ENCODE data around the gene KANTR. TPM values are rescaled to one million over a fixed set of nuclear protein-coding genes. Genes with fewer than 3 reads are reported as not detected.

KANTR gene
- total RNA-seq, 4 donors from 2014 or later, result 16.2 to 81.3 (median 28.6) TPM

DNA sequence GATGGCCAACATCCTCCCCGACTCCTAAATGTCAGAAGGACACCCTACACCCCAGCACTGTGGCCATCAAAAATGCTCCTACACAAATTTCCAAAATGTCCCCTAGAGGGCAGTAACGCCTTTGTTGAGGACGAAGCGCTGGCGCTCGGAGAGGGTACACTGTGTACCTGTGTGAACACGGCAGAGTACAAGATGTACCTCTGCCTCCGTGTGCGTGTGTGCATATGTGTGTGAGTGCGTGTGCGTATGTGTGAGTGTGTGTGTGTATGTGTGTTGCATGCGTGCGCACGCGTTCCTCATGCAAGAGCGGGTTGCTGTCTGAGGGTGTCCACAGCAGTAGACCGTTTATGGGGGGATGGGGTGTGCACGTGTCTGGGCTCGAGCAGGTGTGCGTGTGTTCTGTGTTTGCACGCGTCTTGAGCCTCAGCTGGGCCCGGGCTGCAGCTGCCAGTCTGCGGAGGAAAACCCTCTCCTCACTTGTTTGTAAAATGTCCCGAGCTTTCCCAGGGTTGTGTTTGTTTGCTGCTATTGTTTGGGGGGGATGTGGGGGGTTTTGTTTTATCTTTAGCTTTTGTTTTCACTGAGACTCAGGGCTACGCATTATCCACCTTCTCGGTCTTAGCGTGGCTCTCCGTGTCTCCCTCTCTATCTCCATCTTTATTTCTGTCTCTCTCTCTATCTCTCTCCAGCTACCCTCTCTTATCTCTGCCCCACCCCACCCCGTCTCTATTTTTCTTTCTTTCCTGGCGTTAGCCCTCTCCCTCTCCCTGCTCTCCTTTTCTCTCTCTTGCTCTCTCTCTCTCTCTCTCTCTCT lies 22.1 kb upstream of the KANTR start:
- H3K4me1 ChIP-seq, result peaks cover 7% of the 10 kb centered on the region
- no peaks in the 10 kb centered on the region for H3K9me3 ChIP-seq
- peak overlapping the region; percentile 64 for H3K27ac ChIP-seq
- TF ChIP-seq EP300 (IDR thresholded peaks at IDR 0.05), result peak; percentile 99
- TF ChIP-seq, protein P1, sequence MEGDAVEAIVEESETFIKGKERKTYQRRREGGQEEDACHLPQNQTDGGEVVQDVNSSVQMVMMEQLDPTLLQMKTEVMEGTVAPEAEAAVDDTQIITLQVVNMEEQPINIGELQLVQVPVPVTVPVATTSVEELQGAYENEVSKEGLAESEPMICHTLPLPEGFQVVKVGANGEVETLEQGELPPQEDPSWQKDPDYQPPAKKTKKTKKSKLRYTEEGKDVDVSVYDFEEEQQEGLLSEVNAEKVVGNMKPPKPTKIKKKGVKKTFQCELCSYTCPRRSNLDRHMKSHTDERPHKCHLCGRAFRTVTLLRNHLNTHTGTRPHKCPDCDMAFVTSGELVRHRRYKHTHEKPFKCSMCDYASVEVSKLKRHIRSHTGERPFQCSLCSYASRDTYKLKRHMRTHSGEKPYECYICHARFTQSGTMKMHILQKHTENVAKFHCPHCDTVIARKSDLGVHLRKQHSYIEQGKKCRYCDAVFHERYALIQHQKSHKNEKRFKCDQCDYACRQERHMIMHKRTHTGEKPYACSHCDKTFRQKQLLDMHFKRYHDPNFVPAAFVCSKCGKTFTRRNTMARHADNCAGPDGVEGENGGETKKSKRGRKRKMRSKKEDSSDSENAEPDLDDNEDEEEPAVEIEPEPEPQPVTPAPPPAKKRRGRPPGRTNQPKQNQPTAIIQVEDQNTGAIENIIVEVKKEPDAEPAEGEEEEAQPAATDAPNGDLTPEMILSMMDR (IDR thresholded peaks at IDR 0.05), result peak; percentile 41 to 60
- peak in 2 of 3 donors; percentile 89 to 100 for TF ChIP-seq POLR2AphosphoS5 (IDR thresholded peaks at IDR 0.05)
- no peak for TF ChIP-seq POLR2A (IDR thresholded peaks at IDR 0.05)
- WGBS, result 16% methylated on average over 31 of the region's 31 CpGs
- H3K27me3 ChIP-seq, result no peaks in the 10 kb centered on the region
- peak; percentile 75 to 83 for DNase-seq (ENCODE audit: low spot score in 2 of 2)
- peak overlapping the region; percentile 33 for H3K4me3 ChIP-seq
- H3K36me3 ChIP-seq, result no peaks in the 10 kb centered on the region

DNA sequence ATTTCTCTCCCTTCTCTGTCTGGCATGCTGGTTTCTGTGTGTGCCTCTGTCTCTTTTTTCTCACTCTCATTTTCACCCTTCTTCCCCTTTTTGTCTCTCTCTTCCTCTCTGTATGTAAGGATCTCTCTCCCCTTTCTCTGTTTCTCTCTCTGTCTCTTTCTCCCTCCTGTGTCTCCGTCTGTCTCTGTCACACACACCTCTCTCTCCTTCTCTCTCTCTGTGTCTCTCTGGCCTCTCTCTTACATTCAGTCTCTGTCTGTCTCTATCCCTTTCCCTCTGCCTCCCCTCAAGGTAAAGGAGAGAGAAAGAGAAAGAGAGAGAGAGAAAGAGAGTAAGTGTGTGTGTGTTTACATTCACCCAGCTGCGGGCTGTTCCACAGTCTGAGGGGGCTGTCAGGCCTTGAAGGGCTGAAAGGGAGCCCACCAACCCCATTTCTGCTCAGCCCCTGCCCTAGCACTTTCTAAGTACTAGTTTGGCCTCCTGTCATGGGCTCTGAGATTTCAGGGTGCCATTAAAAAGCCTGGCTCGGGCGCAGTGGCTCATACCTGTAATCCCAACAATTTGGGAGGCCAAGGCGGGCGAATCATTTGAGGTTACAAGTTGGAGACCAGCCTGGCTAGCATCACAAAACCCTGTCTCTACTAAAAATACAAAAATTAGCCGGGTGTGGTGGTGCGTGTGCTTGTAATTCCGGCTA lies 21.4 kb upstream of the KANTR start:
- H3K27me3 ChIP-seq, result no peaks in the 10 kb centered on the region
- H3K9me3 ChIP-seq, result no peaks in the 10 kb centered on the region
- TF ChIP-seq POLR2AphosphoS5 (IDR thresholded peaks at IDR 0.05) (no peak), POLR2A (IDR thresholded peaks at IDR 0.05) (no peak), EP300 (IDR thresholded peaks at IDR 0.05) (no peak)
- TF ChIP-seq, protein P1 (IDR thresholded peaks at IDR 0.05), result no peak
- peak; percentile 44 to 45 for DNase-seq (ENCODE audit: low spot score in 2 of 2)
- H3K4me1 ChIP-seq, result peaks cover 7% of the 10 kb centered on the region
- H3K4me3 ChIP-seq, result peak overlapping the region; percentile 33
- WGBS, result 64% methylated on average over 9 of the region's 9 CpGs
- H3K36me3 ChIP-seq, result no peaks in the 10 kb centered on the region
- peak overlapping the region; percentile 64 for H3K27ac ChIP-seq

DNA sequence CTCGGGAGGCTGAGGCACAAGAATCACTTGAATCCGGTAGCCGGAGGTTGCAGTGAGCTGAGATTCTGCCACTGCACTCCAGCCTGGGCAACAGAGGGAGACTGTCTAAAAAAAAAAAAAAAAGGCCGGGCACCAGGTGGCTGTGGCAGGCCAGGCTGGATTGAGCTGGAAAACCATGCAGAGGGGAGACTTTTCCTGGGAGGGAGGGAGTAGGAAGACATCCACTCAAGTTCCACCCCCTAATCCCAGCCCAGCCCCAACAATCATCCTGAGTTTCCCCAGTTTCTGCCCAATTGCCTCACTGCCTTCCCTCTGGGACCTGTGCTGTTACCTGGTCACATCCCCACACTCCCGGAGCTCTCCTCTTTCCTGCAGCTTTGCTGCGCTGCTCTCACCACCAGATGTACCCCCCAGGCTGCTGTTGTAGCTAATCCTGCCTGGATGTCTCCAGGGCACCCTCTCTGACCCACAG lies 20.8 kb upstream of the KANTR start:
- H3K4me3 ChIP-seq, result no peak overlapping the region
- H3K36me3 ChIP-seq, result no peaks in the 10 kb centered on the region
- no peaks in the 10 kb centered on the region for H3K27me3 ChIP-seq
- no peaks in the 10 kb centered on the region for H3K9me3 ChIP-seq
- H3K4me1 ChIP-seq, result peaks cover 7% of the 10 kb centered on the region
- peak; percentile 38 to 63 for DNase-seq (ENCODE audit: low spot score in 2 of 2)
- TF ChIP-seq EP300 (IDR thresholded peaks at IDR 0.05), result no peak
- TF ChIP-seq, protein P1 (IDR thresholded peaks at IDR 0.05), result no peak
- TF ChIP-seq POLR2A (IDR thresholded peaks at IDR 0.05), result no peak
- no peak for TF ChIP-seq POLR2AphosphoS5 (IDR thresholded peaks at IDR 0.05)
- WGBS, result 57% methylated on average over 6 of the region's 6 CpGs
- peak overlapping the region; percentile 64 for H3K27ac ChIP-seq

DNA sequence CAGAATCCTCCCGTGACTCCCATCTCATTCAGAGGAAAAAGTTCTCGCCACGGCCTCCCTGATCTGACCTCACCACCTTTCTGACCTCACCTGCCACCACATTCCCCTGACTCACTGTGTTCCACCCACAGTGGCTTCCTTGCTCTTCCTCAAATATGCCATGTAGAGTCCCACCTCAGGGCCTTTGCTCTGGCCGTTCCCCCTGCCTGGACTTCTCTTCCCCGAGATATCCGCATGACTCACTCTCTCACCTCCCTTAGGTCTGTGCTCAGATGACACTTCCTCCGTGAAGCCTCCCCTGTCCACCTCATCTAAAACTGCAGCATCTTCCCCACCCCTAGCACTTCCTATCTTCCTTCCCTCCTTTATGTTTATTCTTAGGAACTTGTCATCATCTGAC lies 18.9 kb upstream of the KANTR start:
- no peak for TF ChIP-seq POLR2A (IDR thresholded peaks at IDR 0.05)
- TF ChIP-seq POLR2AphosphoS5 (IDR thresholded peaks at IDR 0.05), result no peak
- TF ChIP-seq EP300 (IDR thresholded peaks at IDR 0.05), result no peak
- TF ChIP-seq, protein P1 (IDR thresholded peaks at IDR 0.05), result no peak
- Histone ChIP-seq H3K9me3 (no peaks in the 10 kb centered on the region), H3K27ac (no peak overlapping the region), H3K36me3 (no peaks in the 10 kb centered on the region), H3K27me3 (no peaks in the 10 kb centered on the region), H3K4me3 (no peak overlapping the region), H3K4me1 (peaks cover 7% of the 10 kb centered on the region)
- WGBS, result 79% methylated on average over 7 of the region's 7 CpGs
- DNase-seq (ENCODE audit: low spot score in 2 of 2), result peak; percentile 21 to 47

DNA sequence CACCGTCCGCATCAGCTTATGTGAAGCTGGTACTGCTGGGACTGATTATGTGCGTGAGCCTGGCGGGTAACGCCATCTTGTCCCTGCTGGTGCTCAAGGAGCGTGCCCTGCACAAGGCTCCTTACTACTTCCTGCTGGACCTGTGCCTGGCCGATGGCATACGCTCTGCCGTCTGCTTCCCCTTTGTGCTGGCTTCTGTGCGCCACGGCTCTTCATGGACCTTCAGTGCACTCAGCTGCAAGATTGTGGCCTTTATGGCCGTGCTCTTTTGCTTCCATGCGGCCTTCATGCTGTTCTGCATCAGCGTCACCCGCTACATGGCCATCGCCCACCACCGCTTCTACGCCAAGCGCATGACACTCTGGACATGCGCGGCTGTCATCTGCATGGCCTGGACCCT lies 17.3 kb upstream of the KANTR start:
- Histone ChIP-seq H3K27me3 (no peaks in the 10 kb centered on the region), H3K9me3 (no peaks in the 10 kb centered on the region), H3K36me3 (no peaks in the 10 kb centered on the region), H3K4me1 (peaks cover 7% of the 10 kb centered on the region), H3K4me3 (no peak overlapping the region), H3K27ac (no peak overlapping the region)
- TF ChIP-seq EP300 (IDR thresholded peaks at IDR 0.05), result no peak
- DNase-seq (ENCODE audit: low spot score in 2 of 2), result peak in 1 of 2 donors; percentile 21
- WGBS, result 92% methylated on average over 21 of the region's 21 CpGs
